GM12878 (cell line): Measurements from ENCODE around the gene RAB23. TPM values are rescaled to one million over a fixed set of nuclear protein-coding genes. Genes with fewer than 3 reads are reported as not detected.

Source experiments
- ATF7 ChIP-seq: fragments of 450-650 bp; IDR thresholded peaks from 2 replicates; pipeline ENCODE4 v1.6.1; 2016; ENCODE audit warnings: low read depth, mild to moderate bottlenecking
- CEBPB ChIP-seq, 2 experiments: fragments of 150-350 bp in 1 of 2; IDR thresholded peaks; 2 replicates each; pipeline ENCODE4 v1.6.1; 2012 to 2014; ENCODE audit warnings: low read depth in 2 of 2, low read length in 2 of 2, borderline replicate concordance in 1 of 2, inconsistent platforms in 1 of 2
- CHD4 ChIP-seq: fragments of 200-600 bp; sonication (generic); IDR thresholded peaks from 2 replicates; pipeline ENCODE4 v1.6.1; 2016; ENCODE audit warnings: mild to moderate bottlenecking
- CUX1 ChIP-seq: IDR thresholded peaks from 2 replicates; pipeline ENCODE4 v1.6.1; 2012; ENCODE audit warnings: improper control_type of control experiment, low read depth, low read length; ENCODE audit not compliant: insufficient replicate concordance
- ELK1 ChIP-seq: IDR thresholded peaks from 2 replicates; pipeline ENCODE4 v1.6.1; 2012; ENCODE audit warnings: low read depth, low read length, improper control_type of control experiment
- EP300 ChIP-seq, 2 experiments: fragments of 150-350 bp in 1 of 2; IDR thresholded peaks; 2 replicates each; pipeline ENCODE4 v1.6.1; 2011 to 2012; ENCODE audit warnings: low read depth in 2 of 2, low read length in 2 of 2, borderline replicate concordance in 1 of 2, improper control_type of control experiment in 1 of 2, inconsistent platforms in 1 of 2; ENCODE audit not compliant: control insufficient read depth in 1 of 2
- MLLT1 ChIP-seq: fragments of 450-650 bp; IDR thresholded peaks from 2 replicates; pipeline ENCODE4 v1.6.1; 2016; ENCODE audit warnings: mild to moderate bottlenecking
- MXI1 ChIP-seq: fragments of 150-350 bp; IDR thresholded peaks from 2 replicates; pipeline ENCODE4 v1.6.1; 2011; ENCODE audit warnings: low read depth, mild to moderate bottlenecking, inconsistent platforms, low read length, improper control_type of control experiment
- MYC ChIP-seq: IDR thresholded peaks from 2 replicates; pipeline ENCODE4 v1.6.1; 2011; ENCODE audit warnings: mild to moderate bottlenecking, low read length, moderate library complexity, inconsistent platforms; ENCODE audit not compliant: insufficient read depth, insufficient replicate concordance, insufficient read length, severe bottlenecking
- PKNOX1 ChIP-seq: fragments of 450-650 bp; IDR thresholded peaks from 2 replicates; pipeline ENCODE4 v1.6.1; 2016; ENCODE audit warnings: mild to moderate bottlenecking
- RAD51 ChIP-seq: fragments of 450-650 bp; IDR thresholded peaks from 2 replicates; pipeline ENCODE4 v1.6.1; 2016; ENCODE audit warnings: moderate library complexity, mild to moderate bottlenecking, inconsistent platforms
- SIN3A ChIP-seq: IDR thresholded peaks from 2 replicates; pipeline ENCODE4 v1.6.1; 2012; ENCODE audit warnings: low read depth, low read length, improper control_type of control experiment
- SREBF1 ChIP-seq: IDR thresholded peaks from 2 replicates; pipeline ENCODE4 v1.6.1; 2012; ENCODE audit warnings: mild to moderate bottlenecking, low read length
- ZBED1 ChIP-seq: IDR thresholded peaks from 2 replicates; pipeline ENCODE4 v1.6.1; 2016; ENCODE audit warnings: borderline replicate concordance
- ZBTB40 ChIP-seq: fragments of 450-650 bp; IDR thresholded peaks from 2 replicates; pipeline ENCODE4 v1.6.1; 2016; ENCODE audit warnings: mild to moderate bottlenecking, moderate library complexity, borderline replicate concordance
- polyA plus RNA-seq, 11 experiments: library from polyadenylated mRNA; depleted of rRNA in 4 of 11; unstranded in 6 of 11; stranded (reverse) in 5 of 11; fragments of >200 nt; fragmentation: Nextera tagmentation in 4 of 11; fragmentation: Illumina TruSeq in 1 of 11; extraction: Ambion mirVana in 4 of 11; extraction: Trizol in 1 of 11; gene quantifications; 1 replicate in 1 of 11; 2 replicates in 10 of 11; pipeline versions ENCODE4 v1.2.1 to v1.2.3, GENCODE V29; 2011 to 2016; ENCODE audit warnings: inconsistent platforms in 2 of 11, missing spikeins in 2 of 11, low read depth in 1 of 11
- total RNA-seq, 4 experiments: library from RNA; depleted of rRNA in 3 of 4; stranded (reverse); fragments of >200 nt in 3 of 4; fragmentation: Illumina TruSeq in 1 of 4; extraction: Trizol in 1 of 4; gene quantifications; 2 replicates each; pipeline versions ENCODE4 v1.2.1 to v1.2.3, GENCODE V29; 2013 to 2021

RAB23 gene
- total and polyA plus RNA-seq, 10 of the 15 experiments (the other 5 are each of a cell fraction or from before 2014, with no cell fraction given): 0.80 to 6.0 (median 3.1) TPM

GRCh38 chr6:57221936-57222742, at the start of gene RAB23 (continued):
- TF ChIP-seq ZBTB40 (peak; percentile 72), SREBF1 (no peak), CEBPB (IDR thresholded peaks at IDR 0.05; ENCODE audit: borderline replicate concordance in 1 of 2, low read depth in 2 of 2, low read length in 2 of 2) (no peak), CHD4 (no peak), EP300 (IDR thresholded peaks at IDR 0.05; ENCODE audit: borderline replicate concordance in 1 of 2, control insufficient read depth in 1 of 2, low read depth in 2 of 2, low read length in 2 of 2) (no peak), MYC (no peak), ZBED1 (no peak), MLLT1 (no peak), ELK1 (no peak), RAD51 (no peak), CUX1 (no peak), MXI1 (0 out of 2 replicates have a peak, but pooled peaks have one; percentile 16), ATF7 (peak; percentile 32; the same call in 1 of the 2 replicates), PKNOX1 (no peak), SIN3A (peak; percentile 29; the same call in 1 of the 2 replicates)
